ENCODE results near the gene ATXN10. TPM values are rescaled to one million over a fixed set of nuclear protein-coding genes. Genes with fewer than 3 reads are reported as not detected.

The ATXN10 gene
- total and polyA plus RNA-seq, 10 of the 15 experiments (the other 5 are each of a cell fraction or from before 2014, with no cell fraction given), result 29.2 to 249 (median 146) TPM

DNA sequence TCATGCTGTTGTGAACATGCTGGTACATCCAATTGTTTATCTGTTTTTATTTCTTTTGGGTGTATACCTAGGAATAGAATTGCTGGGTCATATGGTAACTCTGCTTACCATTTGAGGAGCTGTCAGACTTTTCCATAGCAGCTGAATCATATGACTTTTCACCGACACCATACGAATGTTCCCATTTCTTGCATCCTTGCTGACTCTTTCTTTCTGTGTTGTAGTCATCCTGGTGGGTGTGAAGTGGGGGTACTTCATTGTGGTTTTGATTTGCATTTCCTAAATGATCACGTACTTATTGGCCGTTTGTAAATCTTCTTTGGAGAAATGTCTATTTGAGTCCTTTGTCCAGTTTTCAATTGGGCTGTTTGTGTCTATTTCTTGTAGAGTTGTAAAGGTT is 26.5 kb downstream of the ATXN10 start:
- H3K79me2 ChIP-seq (ENCODE audit: control insufficient read depth, insufficient read depth, low read length), result peaks cover 9% of the 10 kb centered on the region
- H3K36me3 ChIP-seq (ENCODE audit: control insufficient read depth in 2 of 2, insufficient read depth in 2 of 2, low read length in 1 of 2), result peaks cover 5 to 22% of the 10 kb centered on the region in 2 experiments
- no peaks in the 10 kb centered on the region; the same call in 1 of the 2 replicates for H4K20me1 ChIP-seq (ENCODE audit: control insufficient read depth, insufficient read depth)
- in situ Hi-C loops (cut with MboI) (no loop called here), intact Hi-C loops (cut with micrococcal nuclease; ENCODE audit: unreplicated experiment) (no loop called here)
- 95% methylated on average over 4 of the region's 4 CpGs for WGBS (ENCODE audit: insufficient coverage, insufficient replicate concordance, low lambda C conversion rate, missing lambda C conversion rate)
- SMC1A ChIA-PET (ENCODE audit: uncharacterized antibody, unreplicated experiment), result interaction anchor here (1.1 kb wide), 1 partner anchor 27 kb away, joined by 3 read pairs; the partner anchor contains the start of gene ATXN10
- ATAC-seq, result no peak
- H3K27ac ChIP-seq (ENCODE audit: control insufficient read depth, insufficient read depth), result no peak overlapping the region
- no peak overlapping the region for H3K4me2 ChIP-seq (ENCODE audit: control insufficient read depth, insufficient read depth)
- H3K27me3 ChIP-seq (replicated peaks in 1 of 2; ENCODE audit: control insufficient read depth in 2 of 2, insufficient read depth in 2 of 2, low read length in 1 of 2), result no peaks in the 10 kb centered on the region
- no peaks in the 10 kb centered on the region for H3K9me3 ChIP-seq (replicated peaks; ENCODE audit: control insufficient read depth, insufficient read depth, low read length)
- TF ChIP-seq RELA (IDR thresholded peaks at IDR 0.05; ENCODE audit: borderline replicate concordance, partially characterized antibody) (no peak), DPF2 (IDR thresholded peaks at IDR 0.05) (no peak), RB1 (IDR thresholded peaks at IDR 0.05; ENCODE audit: borderline replicate concordance) (no peak), SREBF2 (IDR thresholded peaks at IDR 0.05; ENCODE audit: low read length) (no peak), ZNF592 (IDR thresholded peaks at IDR 0.05) (no peak), TAF1 (IDR thresholded peaks at IDR 0.05; ENCODE audit: borderline replicate concordance, low read depth, low read length) (no peak), KAT2A (conservative IDR thresholded peaks at IDR 0.05; ENCODE audit: control insufficient read depth, low read depth, low read length) (no peak), NR2F1 (conservative IDR thresholded peaks at IDR 0.05) (no peak), YBX1 (IDR thresholded peaks at IDR 0.05) (no peak), RUNX3 (IDR thresholded peaks at IDR 0.05; ENCODE audit: low read length) (no peak), RAD51 (IDR thresholded peaks at IDR 0.05) (no peak), NBN (IDR thresholded peaks at IDR 0.05) (no peak), POLR2AphosphoS2 (IDR thresholded peaks at IDR 0.05; ENCODE audit: low read depth, low read length) (no peak)
- TF ChIP-seq, protein P1, sequence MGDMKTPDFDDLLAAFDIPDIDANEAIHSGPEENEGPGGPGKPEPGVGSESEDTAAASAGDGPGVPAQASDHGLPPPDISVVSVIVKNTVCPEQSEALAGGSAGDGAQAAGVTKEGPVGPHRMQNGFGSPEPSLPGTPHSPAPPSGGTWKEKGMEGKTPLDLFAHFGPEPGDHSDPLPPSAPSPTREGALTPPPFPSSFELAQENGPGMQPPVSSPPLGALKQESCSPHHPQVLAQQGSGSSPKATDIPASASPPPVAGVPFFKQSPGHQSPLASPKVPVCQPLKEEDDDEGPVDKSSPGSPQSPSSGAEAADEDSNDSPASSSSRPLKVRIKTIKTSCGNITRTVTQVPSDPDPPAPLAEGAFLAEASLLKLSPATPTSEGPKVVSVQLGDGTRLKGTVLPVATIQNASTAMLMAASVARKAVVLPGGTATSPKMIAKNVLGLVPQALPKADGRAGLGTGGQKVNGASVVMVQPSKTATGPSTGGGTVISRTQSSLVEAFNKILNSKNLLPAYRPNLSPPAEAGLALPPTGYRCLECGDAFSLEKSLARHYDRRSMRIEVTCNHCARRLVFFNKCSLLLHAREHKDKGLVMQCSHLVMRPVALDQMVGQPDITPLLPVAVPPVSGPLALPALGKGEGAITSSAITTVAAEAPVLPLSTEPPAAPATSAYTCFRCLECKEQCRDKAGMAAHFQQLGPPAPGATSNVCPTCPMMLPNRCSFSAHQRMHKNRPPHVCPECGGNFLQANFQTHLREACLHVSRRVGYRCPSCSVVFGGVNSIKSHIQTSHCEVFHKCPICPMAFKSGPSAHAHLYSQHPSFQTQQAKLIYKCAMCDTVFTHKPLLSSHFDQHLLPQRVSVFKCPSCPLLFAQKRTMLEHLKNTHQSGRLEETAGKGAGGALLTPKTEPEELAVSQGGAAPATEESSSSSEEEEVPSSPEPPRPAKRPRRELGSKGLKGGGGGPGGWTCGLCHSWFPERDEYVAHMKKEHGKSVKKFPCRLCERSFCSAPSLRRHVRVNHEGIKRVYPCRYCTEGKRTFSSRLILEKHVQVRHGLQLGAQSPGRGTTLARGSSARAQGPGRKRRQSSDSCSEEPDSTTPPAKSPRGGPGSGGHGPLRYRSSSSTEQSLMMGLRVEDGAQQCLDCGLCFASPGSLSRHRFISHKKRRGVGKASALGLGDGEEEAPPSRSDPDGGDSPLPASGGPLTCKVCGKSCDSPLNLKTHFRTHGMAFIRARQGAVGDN (IDR thresholded peaks at IDR 0.05), result no peak
- POLR2A ChIA-PET, result no interaction called here
- no TSS peak for BruUV-seq (replicated peaks)
- DNase-seq (ENCODE audit: low read depth, low spot score), result no peak
- peaks cover 8% of the 10 kb centered on the region; the same call in 1 of the 2 replicates for H3K4me1 ChIP-seq (ENCODE audit: control insufficient read depth, insufficient read depth, low read length)
- peak; percentile 7 for FAIRE-seq
- H3K4me3 ChIP-seq, result no peak overlapping the region
- CTCF ChIA-PET, result no interaction called here
- no peak overlapping the region for H2AFZ ChIP-seq (ENCODE audit: control insufficient read depth, low read depth, low read length)
- RAD21 ChIA-PET (ENCODE audit: unreplicated experiment), result no interaction called here
- no peak overlapping the region for H3K9ac ChIP-seq (ENCODE audit: control insufficient read depth, insufficient read depth, low read length)

Data from GM12878 (cell line).